A549 (cell line): ENCODE measurements around the gene AUTS2. TPM values are rescaled to one million over a fixed set of nuclear protein-coding genes. Genes with fewer than 3 reads are reported as not detected.
A peak's percentile ranks its signal among the peaks of the same experiment; 100 is the strongest.

Experiments
- ATAC-seq, 2 experiments: fragments of 200-7000 bp in 1 of 2; fragments of >200 bp in 1 of 2; cut with Nextera tagmentation in 1 of 2; cut with Tn5 transposase in 1 of 2; 3 replicates each; pipeline versions ENCODE4 v1.8.0 to v1.9.1; 2018 to 2020; ENCODE audit warnings: mild to moderate bottlenecking in 1 of 2, moderate library complexity in 1 of 2
- CTCF ChIA-PET: fragments of 300-600 bp; sonication (Branson Sonifier 250); formaldehyde crosslinking; extraction: SDS; loops from one replicate; lab custom pipeline; 2021; ENCODE audit warnings: antibody characterized with exemption, inconsistent platforms; lab: Yijun Ruan, JAX
- POLR2A ChIA-PET: fragments of 350-600 bp; formaldehyde crosslinking; extraction: SDS; loops from one replicate; lab custom pipeline; 2021; ENCODE audit warnings: antibody characterized with exemption, inconsistent platforms; lab: Yijun Ruan, JAX
- DNase-seq, 2 experiments: peaks; one replicate each; pipeline versions ENCODE4 v3.0.0 to v3.0.0-alpha.2; 2011 to 2016; ENCODE audit warnings: low read depth in 1 of 2, low spot score in 1 of 2
- FAIRE-seq: peaks from 2 replicates; lab custom pipeline; 2011; peaks lifted over from hg19 to GRCh38; lab: Jason Lieb, UNC
- H3K27ac ChIP-seq, 2 experiments: fragments of >200 bp; sonication (Bioruptor Twin); formaldehyde crosslinking; 3 replicates each; pipeline ENCODE4 v1.5.1; 2016 to 2017
- H3K4me1 ChIP-seq: fragments of >200 bp; sonication (Bioruptor Twin); formaldehyde crosslinking; 3 replicates; pipeline ENCODE4 v1.6.1; 2016
- H3K4me2 ChIP-seq: fragments of >200 bp; sonication (Bioruptor Twin); formaldehyde crosslinking; 3 replicates; pipeline ENCODE4 v1.6.1; 2016
- H3K4me3 ChIP-seq: fragments of >200 bp; sonication (Bioruptor Twin); formaldehyde crosslinking; 3 replicates; pipeline ENCODE4 v1.5.1; 2016
- H3K9me3 ChIP-seq: fragments of >200 bp; sonication (Bioruptor Twin); formaldehyde crosslinking; 3 replicates; pipeline ENCODE4 v1.6.1; 2016
- BCL3 ChIP-seq: fragments of >200 bp; sonication (Bioruptor Twin); formaldehyde crosslinking; IDR thresholded peaks from 3 replicates; pipeline ENCODE4 v1.6.1; 2016
- CHD2 ChIP-seq: fragments of 150-350 bp; IDR thresholded peaks from 2 replicates; pipeline ENCODE4 v1.6.1; 2014; ENCODE audit warnings: low read length; ENCODE audit not compliant: partially characterized antibody
- CHD4 ChIP-seq: fragments of 200-600 bp; sonication (generic); IDR thresholded peaks from 2 replicates; pipeline ENCODE4 v1.6.1; 2016; ENCODE audit warnings: antibody characterized with exemption, mild to moderate bottlenecking, borderline replicate concordance
- CTCF ChIP-seq: fragments of >200 bp; sonication (Bioruptor Twin); formaldehyde crosslinking; IDR thresholded peaks from 3 replicates; pipeline ENCODE4 v1.5.1; 2016
- E2F6 ChIP-seq: IDR thresholded peaks from 2 replicates; pipeline ENCODE4 v1.6.1; 2012; ENCODE audit warnings: low read depth, borderline replicate concordance
- EHMT2 ChIP-seq: fragments of 200-600 bp; sonication (generic); IDR thresholded peaks from 2 replicates; pipeline ENCODE4 v1.6.1; 2016; ENCODE audit warnings: antibody characterized with exemption, low read depth, mild to moderate bottlenecking, moderate library complexity
- ELK1 ChIP-seq: fragments of 150-350 bp; IDR thresholded peaks from 2 replicates; pipeline ENCODE4 v1.6.1; 2014; ENCODE audit warnings: low read depth, mild to moderate bottlenecking, low read length
- FOSB ChIP-seq: fragments of 250-450 bp; sonication (Bioruptor Pico); IDR thresholded peaks from 2 replicates; pipeline ENCODE4 v1.5.0; 2020; ENCODE audit warnings: mild to moderate bottlenecking, moderate library complexity
- FOXS1 ChIP-seq: fragments of 250-450 bp; sonication (Bioruptor Pico); IDR thresholded peaks from 2 replicates; pipeline ENCODE4 v1.5.0; 2020; ENCODE audit warnings: mild to moderate bottlenecking, moderate library complexity
- HDAC2 ChIP-seq: fragments of 200-600 bp; sonication (generic); IDR thresholded peaks from 2 replicates; pipeline ENCODE4 v1.6.1; 2016
- HOXB5 ChIP-seq: fragments of 250-450 bp; sonication (Bioruptor Pico); IDR thresholded peaks from 2 replicates; pipeline ENCODE4 v1.5.0; 2020; ENCODE audit warnings: mild to moderate bottlenecking, moderate library complexity
- KDM1A ChIP-seq: fragments of 200-600 bp; sonication (generic); IDR thresholded peaks from 2 replicates; pipeline ENCODE4 v1.6.1; 2016; ENCODE audit warnings: low read depth, mild to moderate bottlenecking
- KDM5A ChIP-seq: fragments of 200-600 bp; sonication (generic); IDR thresholded peaks from 2 replicates; pipeline ENCODE4 v1.6.1; 2016; ENCODE audit warnings: antibody characterized with exemption, mild to moderate bottlenecking
- MAFK ChIP-seq: fragments of 450-650 bp; IDR thresholded peaks from 2 replicates; pipeline ENCODE4 v1.6.1; 2014; ENCODE audit not compliant: partially characterized antibody
- NPAS2 ChIP-seq: fragments of 250-450 bp; sonication (Bioruptor Pico); IDR thresholded peaks from 2 replicates; pipeline ENCODE4 v1.8.0; 2022; ENCODE audit warnings: mild to moderate bottlenecking, moderate library complexity, borderline replicate concordance
- PBX3 ChIP-seq: IDR thresholded peaks from 2 replicates; pipeline ENCODE4 v1.6.1; 2012
- RAD21 ChIP-seq, 2 experiments: fragments of >200 bp in 1 of 2; sonication (Bioruptor Twin) in 1 of 2; formaldehyde crosslinking in 1 of 2; IDR thresholded peaks in 1 of 2; conservative IDR thresholded peaks in 1 of 2; 2 replicates in 1 of 2; 3 replicates in 1 of 2; pipeline ENCODE4 v1.6.1; 2012 to 2018; ENCODE audit warnings: inconsistent platforms in 1 of 2
- RFX5 ChIP-seq: fragments of 450-650 bp; IDR thresholded peaks from 2 replicates; pipeline ENCODE4 v1.7.1; 2014; ENCODE audit warnings: antibody characterized with exemption, mild to moderate bottlenecking, moderate library complexity
- TP53 ChIP-seq: fragments of 250-450 bp; sonication (Bioruptor Pico); IDR thresholded peaks from 2 replicates; pipeline ENCODE4 v1.5.0; 2021; ENCODE audit warnings: mild to moderate bottlenecking, moderate library complexity
- USF2 ChIP-seq: fragments of 450-650 bp; IDR thresholded peaks from 2 replicates; pipeline ENCODE4 v1.6.1; 2014; ENCODE audit warnings: antibody characterized with exemption
- WGBS: methylation state at CpG from one replicate; pipeline ENCODE4 v1.1.6; 2017; ENCODE audit errors: missing lambda C conversion rate; 5-methylcytosine and 5-hydroxymethylcytosine counted together
- polyA plus RNA-seq, 4 experiments: library from polyadenylated mRNA; depleted of rRNA in 3 of 4; stranded (reverse); fragments of >200 nt; fragmentation: RNase III in 1 of 4; extraction: RNeasy Plus Mini Kit Qiagen cat#74134 plus additional on column Dnase treatment in 1 of 4; gene quantifications; 2 replicates in 3 of 4; 3 replicates in 1 of 4; pipeline ENCODE4 v1.2.3, GENCODE V29; 2011 to 2017

Gene AUTS2
- polyA plus RNA-seq, 2 of the 4 experiments (the other 2 are of a cell fraction): 1.6 to 3.6 TPM

- no peak overlapping the region for H3K4me2 ChIP-seq
- POLR2A ChIA-PET: no interaction called here
- WGBS: 36% methylated on average over 5 of the region's 5 CpGs
- H3K4me1 ChIP-seq: no peaks in the 10 kb centered on the region
- FAIRE-seq (no peak), ATAC-seq (no peak)
- TF ChIP-seq RAD21 (conservative IDR thresholded peaks at IDR 0.05 in 1 of 2, IDR thresholded peaks at IDR 0.05 in 1 of 2) (no peak), FOSB (CRISPR knock-in tag) (no peak)
- TF ChIP-seq, all 56 proteins: peak for 0
- DNase-seq: no peak
- no peak overlapping the region for H3K27ac ChIP-seq
- H3K4me3 ChIP-seq: no peak overlapping the region
- no peaks in the 10 kb centered on the region for H3K9me3 ChIP-seq
- CTCF ChIA-PET: no interaction called here
Measured at GRCh38 chr7:69896121-69896520, 297.8 kb downstream of the AUTS2 start.

- no peak overlapping the region for H3K27ac ChIP-seq
- DNase-seq (no peak), FAIRE-seq (no peak), ATAC-seq (no peak)
- CTCF ChIA-PET: no interaction called here
- WGBS: 30% methylated on average over 2 of the region's 2 CpGs
- no peaks in the 10 kb centered on the region for H3K4me1 ChIP-seq
- no peak overlapping the region for H3K4me2 ChIP-seq
- no peak overlapping the region for H3K4me3 ChIP-seq
- TF ChIP-seq BCL3 (no peak), E2F6 (no peak), HDAC2 (no peak), USF2 (no peak), CHD4 (no peak), ELK1 (no peak)
- TF ChIP-seq, all 56 proteins: peak for 0
- POLR2A ChIA-PET: no interaction called here
- H3K9me3 ChIP-seq: no peaks in the 10 kb centered on the region
Measured at GRCh38 chr7:69898189-69898588, 299.9 kb downstream of the AUTS2 start.

GRCh38 chr7:69903410-69903809 lies 305.1 kb downstream of the AUTS2 start:
- ChIA-PET CTCF (no interaction called here), POLR2A (no interaction called here)
- Histone ChIP-seq H3K4me1 (no peaks in the 10 kb centered on the region), H3K9me3 (no peaks in the 10 kb centered on the region), H3K27ac (no peak overlapping the region), H3K4me2 (no peak overlapping the region), H3K4me3 (no peak overlapping the region)
- TF ChIP-seq FOXS1: no peak
- no peak for TF ChIP-seq KDM1A
- no peak for TF ChIP-seq MAFK
- no peak for TF ChIP-seq PBX3
- no peak for TF ChIP-seq CHD4
- TF ChIP-seq KDM5A: no peak
- no peak for TF ChIP-seq EHMT2
- DNase-seq (no peak), FAIRE-seq (no peak), ATAC-seq (no peak)

- no peak for TF ChIP-seq RFX5
- no peak for TF ChIP-seq BCL3
- no peak for TF ChIP-seq KDM1A
- TF ChIP-seq CTCF: no peak
- TF ChIP-seq HOXB5 (CRISPR knock-in tag): no peak
- no peak for TF ChIP-seq TP53 (CRISPR knock-in tag)
- TF ChIP-seq CHD2: no peak
- no peak for TF ChIP-seq NPAS2 (CRISPR knock-in tag)
- TF ChIP-seq, all 56 proteins: peak for 0
- DNase-seq: no peak
- no peak overlapping the region for H3K4me3 ChIP-seq
- H3K9me3 ChIP-seq: no peaks in the 10 kb centered on the region
- ATAC-seq: no peak
- no peak overlapping the region for H3K27ac ChIP-seq
- 64% methylated on average over 8 of the region's 8 CpGs for WGBS
- H3K4me1 ChIP-seq: no peaks in the 10 kb centered on the region
- peak; percentile 36 for FAIRE-seq
- POLR2A ChIA-PET: no interaction called here
- no peak overlapping the region for H3K4me2 ChIP-seq
- CTCF ChIA-PET: no interaction called here
Measured at GRCh38 chr7:69906283-69906995, 308.2 kb downstream of the AUTS2 start.
